Glutamatergic neuron (in vitro differentiated cells): ENCODE data around the gene PSMB9. TPM values are rescaled to one million over a fixed set of nuclear protein-coding genes. Genes with fewer than 3 reads are reported as not detected.

Experiments
- DNase-seq: peaks from one replicate; pipeline ENCODE4 v3.0.0; 2022
- H3K27ac Mint-ChIP-seq: one replicate; pipeline ENCODE4 v1.8.0; 2020; ENCODE audit warnings: mild to moderate bottlenecking, mixed read lengths, inconsistent platforms; ENCODE audit not compliant: unreplicated experiment
- H3K27me3 Mint-ChIP-seq: one replicate; pipeline ENCODE4 v1.8.0; 2020; ENCODE audit warnings: mild to moderate bottlenecking, moderate library complexity, mixed read lengths, inconsistent platforms; ENCODE audit not compliant: unreplicated experiment
- H3K36me3 Mint-ChIP-seq: one replicate; pipeline ENCODE4 v1.8.0; 2020; ENCODE audit warnings: mild to moderate bottlenecking, mixed read lengths, inconsistent platforms; ENCODE audit not compliant: unreplicated experiment
- H3K4me1 Mint-ChIP-seq: one replicate; pipeline ENCODE4 v1.8.0; 2020; ENCODE audit warnings: mild to moderate bottlenecking, low read depth, mixed read lengths, inconsistent platforms; ENCODE audit not compliant: unreplicated experiment
- H3K4me3 Mint-ChIP-seq: one replicate; pipeline ENCODE4 v1.8.0; 2020; ENCODE audit warnings: mild to moderate bottlenecking, mixed read lengths, inconsistent platforms; ENCODE audit not compliant: unreplicated experiment
- H3K9me3 Mint-ChIP-seq: one replicate; pipeline ENCODE4 v1.8.0; 2020; ENCODE audit warnings: mild to moderate bottlenecking, moderate library complexity, mixed read lengths, inconsistent platforms; ENCODE audit not compliant: unreplicated experiment
- CTCF ChIP-seq: fragments of 200-600 bp; sonication (generic); IDR thresholded peaks from one replicate; pipeline ENCODE4 v1.5.0; 2021; ENCODE audit not compliant: partially characterized antibody, unreplicated experiment
- total RNA-seq: library from RNA; stranded (reverse); fragmentation: NEBNext Ultra II Directional; extraction: Animal tissue kit (Norgen Biotek cat#: 25700); gene quantifications from one replicate; pipeline ENCODE4 v1.2.1, GENCODE V29; 2021; ENCODE audit not compliant: unreplicated experiment

Gene PSMB9
- total RNA-seq, 1 donor from 2014 or later = not detected

GRCh38 chr6:32886681-32887383 is 32.8 kb downstream of the PSMB9 start:
- Mint-ChIP-seq H3K4me3 (no peak overlapping the region), H3K9me3 (no peaks in the 10 kb centered on the region), H3K4me1 (no peaks in the 10 kb centered on the region), H3K36me3 (no peaks in the 10 kb centered on the region), H3K27me3 (no peaks in the 10 kb centered on the region), H3K27ac (no peak overlapping the region)
- no peak for TF ChIP-seq CTCF
- DNase-seq = no peak

DNA sequence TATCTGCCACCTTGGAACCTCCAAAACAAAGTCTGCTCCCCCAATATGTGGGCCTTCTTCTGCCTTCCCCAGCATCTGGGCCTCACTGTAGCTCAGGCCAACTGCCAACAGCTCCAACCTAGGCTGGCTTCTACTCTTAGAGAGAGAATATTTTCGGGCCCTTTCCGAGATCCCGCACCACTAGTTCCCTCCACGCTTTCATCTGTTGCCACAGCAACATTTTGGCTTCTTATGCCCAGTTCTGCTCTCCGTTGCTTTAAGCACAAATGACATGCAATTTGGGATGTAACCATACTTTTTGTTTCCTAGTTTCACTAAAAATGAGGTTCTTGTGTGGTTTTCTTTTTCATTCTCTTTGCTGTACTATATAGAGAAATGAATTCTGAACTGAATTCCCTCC is 33.6 kb downstream of the PSMB9 start:
- TF ChIP-seq CTCF = no peak
- DNase-seq = no peak
- H3K27me3 Mint-ChIP-seq = no peaks in the 10 kb centered on the region
- no peaks in the 10 kb centered on the region for H3K4me1 Mint-ChIP-seq
- no peaks in the 10 kb centered on the region for H3K36me3 Mint-ChIP-seq
- H3K9me3 Mint-ChIP-seq = no peaks in the 10 kb centered on the region
- no peak overlapping the region for H3K27ac Mint-ChIP-seq
- no peak overlapping the region for H3K4me3 Mint-ChIP-seq

- Mint-ChIP-seq H3K27ac (no peak overlapping the region), H3K4me1 (no peaks in the 10 kb centered on the region), H3K27me3 (no peaks in the 10 kb centered on the region), H3K4me3 (no peak overlapping the region), H3K36me3 (no peaks in the 10 kb centered on the region), H3K9me3 (no peaks in the 10 kb centered on the region)
- no peak for TF ChIP-seq CTCF
- no peak for DNase-seq
These were observed 34.6 kb downstream of the PSMB9 start for GRCh38 chr6:32888576-32888975.

GRCh38 chr6:32889533-32889932 is 35.5 kb downstream of the PSMB9 start:
- Mint-ChIP-seq H3K9me3 (peaks cover 3% of the 10 kb centered on the region), H3K27ac (no peak overlapping the region), H3K27me3 (no peaks in the 10 kb centered on the region), H3K4me1 (no peaks in the 10 kb centered on the region), H3K4me3 (no peak overlapping the region), H3K36me3 (no peaks in the 10 kb centered on the region)
- no peak for DNase-seq
- TF ChIP-seq CTCF = no peak

- no peak overlapping the region for H3K4me3 Mint-ChIP-seq
- H3K27me3 Mint-ChIP-seq = peaks cover 1% of the 10 kb centered on the region
- TF ChIP-seq CTCF = no peak
- peaks cover 6% of the 10 kb centered on the region for H3K9me3 Mint-ChIP-seq
- H3K36me3 Mint-ChIP-seq = no peaks in the 10 kb centered on the region
- H3K27ac Mint-ChIP-seq = no peak overlapping the region
- no peak for DNase-seq
- H3K4me1 Mint-ChIP-seq = peaks cover 6% of the 10 kb centered on the region
These were observed 36.8 kb downstream of the PSMB9 start for GRCh38 chr6:32890831-32891230.
